Spleen (tissue), 7 donors: ENCODE data around the gene HHIP.

Source experiments
- CTCF ChIP-seq, 11 experiments: fragments of 200-600 bp in 7 of 11; fragments of 450-650 bp in 4 of 11; sonication (generic) in 4 of 11; IDR thresholded peaks in 8 of 11; conservative IDR thresholded peaks in 3 of 11; 1 replicate in 7 of 11; 2 replicates in 4 of 11; pipeline versions ENCODE4 v1.4.0 to v1.8.0; 2016 to 2021; ENCODE audit warnings: antibody characterized with exemption in 11 of 11, inconsistent platforms in 4 of 11, mild to moderate bottlenecking in 1 of 11
- POLR2A ChIP-seq, 3 donors: fragments of 450-650 bp; IDR thresholded peaks; one replicate each; pipeline ENCODE4 v1.5.1; 2017; ENCODE audit warnings: antibody characterized with exemption in 3 of 3, mild to moderate bottlenecking in 1 of 3
- donor health status: DM: no; HTN: no; CAD: no; lungs with moderate emphysema.
- donor health status: DM: no; HTN: no; CAD: no.
- donor health status: DM: no; HTN: no; CAD: no.

- TF ChIP-seq POLR2A (IDR thresholded peaks at IDR 0.05) (no peak), CTCF (IDR thresholded peaks at IDR 0.05 in 8 of 11, conservative IDR thresholded peaks at IDR 0.05 in 3 of 11) (no peak)
Measured at GRCh38 chr4:144750348-144750747, 104.4 kb downstream of the HHIP start.
